ENCODE results near the gene HOXA4.
A peak's percentile ranks its signal among the peaks of the same experiment; 100 is the strongest.

Gene HOXA4

DNA sequence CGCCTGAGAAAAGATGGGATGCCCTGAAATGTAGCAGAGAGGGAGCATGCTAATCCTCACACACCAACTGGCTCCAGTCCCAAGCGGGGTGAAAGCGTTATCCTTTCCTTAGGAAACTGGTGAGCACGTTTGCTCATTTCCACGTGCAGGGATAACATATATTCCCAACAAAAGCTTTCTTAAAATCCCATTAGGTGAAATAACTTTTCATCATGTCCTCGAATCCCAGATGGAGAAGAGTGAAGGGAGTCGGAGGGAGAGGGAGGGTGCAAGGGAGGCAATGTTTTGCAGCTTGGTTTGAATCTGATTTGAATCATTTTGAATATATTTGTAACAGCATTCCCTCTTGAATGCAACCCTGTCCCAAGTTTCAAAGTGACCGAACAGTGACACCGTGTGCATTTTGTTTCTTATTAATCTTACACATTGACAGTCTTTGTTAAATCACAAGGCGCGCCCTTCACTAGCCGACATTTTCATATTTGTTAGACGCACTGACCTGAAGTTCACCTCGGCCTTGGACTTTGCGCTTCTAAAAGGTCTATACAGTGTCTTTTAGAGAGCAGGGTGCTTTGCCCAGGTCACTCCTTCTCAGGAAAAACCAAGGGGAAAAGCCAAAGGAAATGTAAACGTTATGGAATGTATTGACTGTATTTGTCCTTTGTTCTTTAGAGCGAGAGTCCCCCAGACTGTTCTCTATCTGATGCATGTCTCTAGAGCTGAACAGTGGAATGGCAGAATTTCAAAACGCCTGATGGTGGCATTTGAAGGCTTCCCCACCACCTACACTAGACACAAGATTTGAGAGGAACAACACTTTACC lies 3.1 kb upstream of the HOXA4 start:
- Histone ChIP-seq H3K36me3 (no peaks in the 10 kb centered on the region; a peak in 1 of 22 replicates), H3K27ac (no peak overlapping the region), H3K9me3 (replicated peaks in 1 of 11) (peaks cover 21 to 44% (median 35%) of the 10 kb centered on the region in 11 experiments), H3K9ac (no peak overlapping the region), H3K4me3 (no peak overlapping the region), H3K4me1 (peaks cover 23 to 40% (median 32%) of the 10 kb centered on the region in 10 experiments), H4K20me1 (no peaks in the 10 kb centered on the region), H3K4me2 (peak overlapping the region in 3 of 11 experiments; percentile 50 to 86 (median 69); a peak in 1 of 22 replicates), H3K27me3 (peaks cover 0 to 26% (median 15%) of the 10 kb centered on the region in 11 experiments; a peak in 16 of 22 replicates)
- no peak for TF ChIP-seq Cebpa-rat (IDR thresholded peaks at IDR 0.05)

DNA sequence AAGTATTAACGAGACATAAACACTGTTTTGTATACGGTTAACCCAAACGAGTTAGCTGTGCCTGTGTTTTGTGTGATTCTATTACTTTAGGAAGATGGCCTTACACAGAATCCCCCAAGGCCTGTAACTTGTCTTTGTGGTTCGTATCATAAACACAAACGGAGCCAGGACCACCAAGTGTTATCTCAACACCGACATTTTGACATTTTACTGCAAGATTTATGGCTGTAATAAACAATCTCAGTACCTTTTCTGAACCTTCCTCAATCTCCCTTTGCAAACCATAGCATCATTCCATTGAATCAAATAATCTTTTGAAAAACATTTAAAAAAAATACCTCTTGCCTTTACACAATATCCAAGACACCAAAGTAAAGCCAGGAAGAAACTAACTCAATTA lies 2.4 kb upstream of the HOXA4 start:
- H3K27ac ChIP-seq = no peak overlapping the region
- H3K4me2 ChIP-seq = no peak overlapping the region
- no peak overlapping the region for H3K9ac ChIP-seq
- peaks cover 21 to 44% (median 35%) of the 10 kb centered on the region in 11 experiments for H3K9me3 ChIP-seq (replicated peaks in 1 of 11)
- no peak for TF ChIP-seq Cebpa-rat (IDR thresholded peaks at IDR 0.05)
- H3K27me3 ChIP-seq = peaks cover 0 to 24% (median 14%) of the 10 kb centered on the region in 11 experiments; a peak in 16 of 22 replicates
- no peaks in the 10 kb centered on the region for H4K20me1 ChIP-seq
- H3K4me3 ChIP-seq = no peak overlapping the region
- H3K4me1 ChIP-seq = peaks cover 23 to 40% (median 32%) of the 10 kb centered on the region in 10 experiments
- no peaks in the 10 kb centered on the region; a peak in 1 of 22 replicates for H3K36me3 ChIP-seq

DNA sequence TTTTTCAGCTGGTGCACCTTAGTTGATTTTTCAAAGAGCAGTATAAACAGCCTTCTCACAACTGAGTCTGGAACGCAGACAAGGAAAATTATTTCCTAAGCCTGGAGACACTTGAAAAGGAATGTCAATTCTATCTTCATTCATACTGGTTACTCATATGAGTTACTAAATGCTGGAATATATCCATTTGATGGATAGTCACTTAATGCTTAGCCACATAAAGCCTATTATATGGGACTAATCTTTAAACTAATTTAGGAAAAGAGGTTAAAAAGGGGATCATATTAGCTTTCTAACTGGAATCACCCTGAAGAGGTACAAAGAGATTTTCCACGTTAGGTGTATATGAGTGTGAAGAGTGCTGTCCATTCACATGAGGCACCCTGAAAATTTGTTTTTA lies 1.7 kb upstream of the HOXA4 start:
- Histone ChIP-seq H3K4me1 (peaks cover 17 to 33% (median 25%) of the 10 kb centered on the region in 10 experiments), H4K20me1 (no peaks in the 10 kb centered on the region)
- TF ChIP-seq Cebpa-rat (IDR thresholded peaks at IDR 0.05) = no peak

DNA sequence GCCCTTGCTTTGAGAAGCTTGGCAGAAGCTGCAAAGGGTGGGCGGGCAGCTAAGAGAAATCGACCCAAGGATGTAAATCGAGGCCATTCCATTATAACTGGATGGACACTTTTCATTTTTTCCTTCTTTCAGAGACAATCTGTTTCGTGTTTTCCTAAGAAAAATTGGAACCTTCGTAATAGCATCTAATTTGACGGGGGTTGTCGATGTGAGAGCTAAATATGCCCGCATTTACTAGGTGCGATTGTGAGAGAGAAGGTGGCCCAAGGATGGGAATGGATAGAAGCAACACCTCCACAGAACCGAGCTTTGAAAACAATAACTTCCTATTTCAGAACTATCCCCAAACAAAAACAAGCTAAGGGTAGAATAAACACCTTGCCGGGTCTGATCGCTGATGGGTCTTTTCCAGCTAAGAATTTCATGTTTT lies 848 bp upstream of the HOXA4 start:
- H3K9me3 ChIP-seq (replicated peaks in 1 of 11) = peaks cover 21 to 43% (median 31%) of the 10 kb centered on the region in 11 experiments
- no peak for TF ChIP-seq Cebpa-rat (IDR thresholded peaks at IDR 0.05)
- no peaks in the 10 kb centered on the region for H4K20me1 ChIP-seq
- H3K9ac ChIP-seq = no peak overlapping the region
- H3K36me3 ChIP-seq = no peaks in the 10 kb centered on the region; a peak in 1 of 22 replicates
- no peak overlapping the region for H3K4me3 ChIP-seq
- peaks cover 0 to 9% (median 5%) of the 10 kb centered on the region in 11 experiments; a peak in 11 of 22 replicates for H3K27me3 ChIP-seq
- no peak overlapping the region for H3K27ac ChIP-seq
- H3K4me1 ChIP-seq = peaks cover 12 to 25% (median 19%) of the 10 kb centered on the region in 10 experiments
- H3K4me2 ChIP-seq = no peak overlapping the region

More for the DNA sequence above, 1.7 kb upstream of the HOXA4 start:
- Histone ChIP-seq H3K36me3 (no peaks in the 10 kb centered on the region; a peak in 1 of 22 replicates), H3K4me2 (no peak overlapping the region), H3K27ac (no peak overlapping the region), H3K27me3 (peaks cover 0 to 17% (median 13%) of the 10 kb centered on the region in 11 experiments; a peak in 15 of 22 replicates), H3K9me3 (replicated peaks in 1 of 11) (peaks cover 21 to 44% (median 35%) of the 10 kb centered on the region in 11 experiments), H3K4me3 (no peak overlapping the region), H3K9ac (no peak overlapping the region)

DNA sequence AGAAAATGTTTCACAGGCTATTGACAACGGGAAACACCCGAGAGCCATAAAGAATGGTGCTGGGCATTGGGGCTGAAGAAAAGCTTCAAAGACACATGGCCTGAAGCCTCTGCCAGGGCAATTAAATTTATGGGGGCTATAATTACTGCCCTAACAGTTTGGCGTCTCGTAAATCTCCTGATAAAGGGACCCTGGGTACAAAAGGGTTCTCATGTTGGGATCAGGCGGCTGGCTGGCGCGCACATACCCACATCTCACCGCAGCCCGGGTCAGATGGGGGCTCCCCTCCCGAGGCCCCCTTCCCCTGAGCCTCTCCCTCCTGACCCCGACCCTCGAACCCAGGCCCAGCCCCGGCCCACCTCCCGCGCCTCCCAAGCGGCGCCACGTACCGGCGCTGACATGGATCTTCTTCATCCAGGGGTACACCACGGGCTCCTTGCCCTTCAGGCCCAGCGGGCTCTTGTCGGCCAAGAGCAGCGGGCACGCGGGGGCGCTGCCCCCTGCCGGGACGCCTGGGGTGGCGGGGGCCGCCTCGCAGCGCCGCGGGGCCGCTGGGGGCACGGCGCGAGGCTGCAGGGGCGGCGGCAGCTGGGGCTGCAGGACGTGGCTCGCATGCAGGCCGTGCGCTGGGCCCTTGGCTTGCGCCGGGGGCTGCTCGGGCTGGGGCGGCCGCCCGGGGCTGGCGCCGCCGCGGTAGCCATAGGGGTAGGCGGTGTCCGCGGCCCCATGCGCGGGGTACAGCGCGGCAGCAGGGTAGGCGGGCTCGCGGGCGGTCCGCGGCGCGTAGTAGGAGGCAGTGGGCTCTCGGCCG lies 623 bp downstream of the HOXA4 start:
- Histone ChIP-seq H3K4me3 (no peak overlapping the region), H3K9ac (no peak overlapping the region), H3K27me3 (no peaks in the 10 kb centered on the region; a peak in 1 of 22 replicates), H3K27ac (no peak overlapping the region), H3K4me1 (peaks cover 0 to 10% (median 6%) of the 10 kb centered on the region in 10 experiments; a peak in 15 of 20 replicates), H4K20me1 (no peaks in the 10 kb centered on the region), H3K36me3 (no peaks in the 10 kb centered on the region; a peak in 1 of 22 replicates), H3K9me3 (replicated peaks in 1 of 11) (peaks cover 21 to 41% (median 26%) of the 10 kb centered on the region in 11 experiments), H3K4me2 (no peak overlapping the region)
- no peak for TF ChIP-seq Cebpa-rat (IDR thresholded peaks at IDR 0.05)

DNA sequence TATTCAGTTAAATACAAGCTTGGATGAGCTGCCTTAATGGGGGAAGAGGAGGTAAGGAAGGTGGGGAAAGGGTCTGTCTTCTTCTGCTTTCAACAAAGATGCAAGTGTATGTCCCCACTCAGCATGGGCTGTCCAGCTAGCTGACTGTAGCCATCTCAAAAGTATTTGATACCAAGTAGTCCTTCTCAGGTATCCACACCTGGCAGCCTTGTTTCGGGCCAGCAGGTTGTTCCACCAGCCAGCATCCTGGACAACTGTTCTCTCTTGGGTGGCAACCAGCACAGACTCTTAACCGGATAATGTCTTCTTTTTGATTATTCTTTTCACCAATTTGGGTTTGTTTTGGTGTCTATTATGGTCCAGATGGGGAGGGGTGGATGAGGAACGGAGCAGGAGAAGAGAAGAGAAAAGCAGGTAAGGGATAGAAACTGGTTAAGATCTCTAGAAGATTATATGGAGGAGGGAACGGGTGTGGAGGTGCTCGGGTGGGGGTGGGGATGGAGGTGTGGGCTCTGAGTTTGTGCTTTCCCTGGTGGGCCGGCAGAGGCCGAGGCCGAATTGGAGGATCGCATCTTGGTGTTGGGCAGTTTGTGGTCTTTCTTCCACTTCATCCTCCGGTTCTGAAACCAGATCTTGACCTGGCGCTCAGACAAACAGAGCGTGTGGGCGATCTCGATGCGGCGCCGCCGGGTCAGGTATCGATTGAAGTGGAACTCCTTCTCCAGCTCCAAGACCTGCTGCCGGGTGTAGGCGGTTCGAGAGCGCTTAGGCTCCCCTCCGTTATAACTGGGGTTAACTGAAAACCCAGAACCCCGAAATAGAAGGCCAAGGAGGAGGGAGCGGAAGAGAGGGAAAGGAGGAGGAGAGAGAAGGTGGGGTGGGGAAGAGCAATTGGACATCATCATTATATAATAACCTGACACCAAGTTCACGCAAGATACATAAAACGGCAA lies 1.5 kb downstream of the HOXA4 start:
- Histone ChIP-seq H3K9me3 (replicated peaks in 1 of 11) (peaks cover 21 to 44% (median 30%) of the 10 kb centered on the region in 11 experiments), H3K27me3 (no peaks in the 10 kb centered on the region; a peak in 1 of 22 replicates), H3K9ac (no peak overlapping the region), H3K36me3 (no peaks in the 10 kb centered on the region; a peak in 1 of 22 replicates), H3K27ac (no peak overlapping the region), H4K20me1 (no peaks in the 10 kb centered on the region), H3K4me3 (no peak overlapping the region), H3K4me2 (no peak overlapping the region), H3K4me1 (peaks cover 0 to 1% (median 0%) of the 10 kb centered on the region in 10 experiments; a peak in 2 of 20 replicates)
- TF ChIP-seq Cebpa-rat (IDR thresholded peaks at IDR 0.05) = no peak

DNA sequence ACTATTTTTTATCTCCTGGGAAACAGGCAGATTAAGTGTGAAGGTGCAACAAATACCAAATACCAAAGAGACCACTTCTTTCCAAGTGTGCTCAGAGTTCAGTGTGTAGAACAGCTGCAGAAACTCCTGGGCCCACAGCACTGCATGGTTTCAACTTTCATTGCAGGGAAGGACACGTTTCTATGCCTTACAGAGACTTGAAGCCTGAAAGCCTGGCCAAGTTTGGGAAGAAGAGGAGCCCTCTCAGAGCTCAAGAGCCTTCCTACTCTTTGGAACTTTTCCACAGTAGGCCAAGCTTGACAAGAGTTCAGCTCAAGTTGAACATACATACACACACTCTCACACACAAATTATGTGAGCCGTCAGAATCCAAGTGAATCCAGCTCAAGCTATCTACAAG lies 2.5 kb downstream of the HOXA4 start:
- Histone ChIP-seq H3K4me3 (no peak overlapping the region), H3K4me2 (no peak overlapping the region), H4K20me1 (no peaks in the 10 kb centered on the region), H3K9me3 (replicated peaks in 1 of 11) (peaks cover 21 to 45% (median 37%) of the 10 kb centered on the region in 11 experiments), H3K9ac (no peak overlapping the region), H3K27me3 (no peaks in the 10 kb centered on the region; a peak in 1 of 22 replicates), H3K36me3 (no peaks in the 10 kb centered on the region; a peak in 1 of 22 replicates), H3K27ac (no peak overlapping the region), H3K4me1 (no peaks in the 10 kb centered on the region)
- TF ChIP-seq Cebpa-rat (IDR thresholded peaks at IDR 0.05) = no peak
